Parathyroid adenoma (tissue), 2 donors: ENCODE measurements around the gene NAA38.

ENCODE experiments used
- H2AFZ ChIP-seq: fragments of 300-600 bp; sonication (generic); one replicate; pipeline ENCODE4 v1.7.0; 2017; ENCODE audit warnings: antibody characterized with exemption, mild to moderate bottlenecking
- H3K27ac ChIP-seq: fragments of 300-600 bp; sonication (generic); one replicate; pipeline ENCODE4 v1.7.0; 2017
- H3K27me3 ChIP-seq: fragments of 300-600 bp; sonication (generic); one replicate; pipeline ENCODE4 v1.7.0; 2017; ENCODE audit warnings: low read length; ENCODE audit not compliant: control insufficient read depth, insufficient read depth
- H3K36me3 ChIP-seq: fragments of 300-600 bp; sonication (generic); one replicate; pipeline ENCODE4 v1.7.0; 2017; ENCODE audit warnings: low read length; ENCODE audit not compliant: control insufficient read depth, insufficient read depth
- H3K4me1 ChIP-seq: fragments of 300-600 bp; sonication (generic); one replicate; pipeline ENCODE4 v1.7.0; 2017; ENCODE audit warnings: control low read depth
- H3K4me2 ChIP-seq: fragments of 300-600 bp; sonication (generic); one replicate; pipeline ENCODE4 v1.7.0; 2017; ENCODE audit warnings: low read length
- H3K4me3 ChIP-seq: fragments of 300-600 bp; sonication (generic); one replicate; pipeline ENCODE4 v1.7.0; 2017; ENCODE audit warnings: low read depth, low read length
- H3K79me2 ChIP-seq: fragments of 300-600 bp; sonication (generic); one replicate; pipeline ENCODE4 v1.7.0; 2017; ENCODE audit warnings: control low read depth
- H3K9ac ChIP-seq: fragments of 300-600 bp; sonication (generic); one replicate; pipeline ENCODE4 v1.7.0; 2017; ENCODE audit warnings: mild to moderate bottlenecking
- H3K9me3 ChIP-seq: fragments of 300-600 bp; sonication (generic); one replicate; pipeline ENCODE4 v1.7.0; 2017; ENCODE audit warnings: low read length; ENCODE audit not compliant: control insufficient read depth
- TF ChIP-seq, protein P1 (sequence below): fragments of 300-600 bp; sonication (generic); IDR thresholded peaks from one replicate; pipeline ENCODE4 v1.7.0; 2017; ENCODE audit warnings: antibody characterized with exemption, mild to moderate bottlenecking
- donor health status: primary hyperparathyroidism.

NAA38 gene

GRCh38 chr17:7853691-7854038, 3.7 kb downstream of the NAA38 start:
- no peak overlapping the region for H3K4me3 ChIP-seq
- TF ChIP-seq, protein P1, sequence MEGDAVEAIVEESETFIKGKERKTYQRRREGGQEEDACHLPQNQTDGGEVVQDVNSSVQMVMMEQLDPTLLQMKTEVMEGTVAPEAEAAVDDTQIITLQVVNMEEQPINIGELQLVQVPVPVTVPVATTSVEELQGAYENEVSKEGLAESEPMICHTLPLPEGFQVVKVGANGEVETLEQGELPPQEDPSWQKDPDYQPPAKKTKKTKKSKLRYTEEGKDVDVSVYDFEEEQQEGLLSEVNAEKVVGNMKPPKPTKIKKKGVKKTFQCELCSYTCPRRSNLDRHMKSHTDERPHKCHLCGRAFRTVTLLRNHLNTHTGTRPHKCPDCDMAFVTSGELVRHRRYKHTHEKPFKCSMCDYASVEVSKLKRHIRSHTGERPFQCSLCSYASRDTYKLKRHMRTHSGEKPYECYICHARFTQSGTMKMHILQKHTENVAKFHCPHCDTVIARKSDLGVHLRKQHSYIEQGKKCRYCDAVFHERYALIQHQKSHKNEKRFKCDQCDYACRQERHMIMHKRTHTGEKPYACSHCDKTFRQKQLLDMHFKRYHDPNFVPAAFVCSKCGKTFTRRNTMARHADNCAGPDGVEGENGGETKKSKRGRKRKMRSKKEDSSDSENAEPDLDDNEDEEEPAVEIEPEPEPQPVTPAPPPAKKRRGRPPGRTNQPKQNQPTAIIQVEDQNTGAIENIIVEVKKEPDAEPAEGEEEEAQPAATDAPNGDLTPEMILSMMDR, result no peak
- no peaks in the 10 kb centered on the region for H3K36me3 ChIP-seq
- peaks cover 20% of the 10 kb centered on the region for H3K4me1 ChIP-seq
- no peak overlapping the region for H3K9ac ChIP-seq
- no peaks in the 10 kb centered on the region for H3K9me3 ChIP-seq
- H3K27ac ChIP-seq, result peak overlapping the region; percentile 13
- H3K4me2 ChIP-seq, result no peak overlapping the region
- H3K79me2 ChIP-seq, result no peaks in the 10 kb centered on the region
- H3K27me3 ChIP-seq, result no peaks in the 10 kb centered on the region
- no peak overlapping the region for H2AFZ ChIP-seq

DNA sequence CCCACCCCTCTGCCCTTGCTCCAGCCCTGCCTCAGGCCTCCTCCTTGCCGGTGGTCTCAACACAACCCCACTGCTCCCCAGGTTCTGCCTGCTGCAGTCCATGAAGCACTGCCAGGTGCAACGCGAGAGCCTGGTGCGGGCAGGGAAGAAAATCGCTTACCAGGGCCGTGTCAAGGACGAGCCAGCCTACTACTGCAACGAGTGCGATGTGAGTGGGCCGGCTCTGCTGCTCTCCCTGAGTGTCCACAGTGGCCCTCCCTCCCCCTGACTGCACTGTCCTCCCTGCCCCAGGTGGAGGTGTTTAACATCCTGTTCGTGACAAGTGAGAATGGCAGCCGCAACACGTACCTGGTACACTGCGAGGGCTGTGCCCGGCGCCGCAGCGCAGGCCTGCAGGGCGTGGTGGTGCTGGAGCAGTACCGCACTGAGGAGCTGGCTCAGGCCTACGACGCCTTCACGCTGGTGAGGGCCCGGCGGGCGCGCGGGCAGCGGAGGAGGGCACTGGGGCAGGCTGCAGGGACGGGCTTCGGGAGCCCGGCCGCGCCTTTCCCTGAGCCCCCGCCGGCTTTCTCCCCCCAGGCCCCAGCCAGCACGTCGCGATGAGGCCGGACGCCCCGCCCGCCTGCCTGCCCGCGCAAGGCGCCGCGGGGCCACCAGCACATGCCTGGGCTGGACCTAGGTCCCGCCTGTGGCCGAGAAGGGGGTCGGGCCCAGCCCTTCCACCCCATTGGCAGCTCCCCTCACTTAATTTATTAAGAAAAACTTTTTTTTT, 4.3 kb downstream of the NAA38 start:
- Histone ChIP-seq H3K4me2 (no peak overlapping the region), H3K9me3 (no peaks in the 10 kb centered on the region), H2AFZ (no peak overlapping the region), H3K4me1 (peaks cover 15% of the 10 kb centered on the region), H3K4me3 (no peak overlapping the region), H3K36me3 (no peaks in the 10 kb centered on the region), H3K27ac (no peak overlapping the region), H3K79me2 (no peaks in the 10 kb centered on the region), H3K9ac (no peak overlapping the region), H3K27me3 (no peaks in the 10 kb centered on the region)
- TF ChIP-seq, protein P1, result no peak

GRCh38 chr17:7852262-7852670, 5.1 kb downstream of the NAA38 start:
- Histone ChIP-seq H3K27ac (peak overlapping the region; percentile 16), H3K9ac (no peak overlapping the region), H3K4me1 (peaks cover 15% of the 10 kb centered on the region), H3K9me3 (no peaks in the 10 kb centered on the region), H3K27me3 (no peaks in the 10 kb centered on the region), H2AFZ (no peak overlapping the region), H3K4me2 (peak overlapping the region; percentile 66), H3K36me3 (no peaks in the 10 kb centered on the region), H3K4me3 (no peak overlapping the region), H3K79me2 (no peaks in the 10 kb centered on the region)
- TF ChIP-seq, protein P1, result no peak

- no peaks in the 10 kb centered on the region for H3K79me2 ChIP-seq
- no peaks in the 10 kb centered on the region for H3K27me3 ChIP-seq
- no peaks in the 10 kb centered on the region for H3K36me3 ChIP-seq
- TF ChIP-seq, protein P1, result peak; percentile 100
- peak overlapping the region; percentile 66 for H3K4me2 ChIP-seq
- H3K4me3 ChIP-seq, result peak overlapping the region; percentile 29
- H3K4me1 ChIP-seq, result peaks cover 15% of the 10 kb centered on the region
- H3K9ac ChIP-seq, result no peak overlapping the region
- H3K9me3 ChIP-seq, result no peaks in the 10 kb centered on the region
- peak overlapping the region; percentile 16 for H3K27ac ChIP-seq
- no peak overlapping the region for H2AFZ ChIP-seq
These were observed 5.7 kb downstream of the NAA38 start for GRCh38 chr17:7851438-7852261.
